Epidermal melanocyte (primary cell): Measurements from ENCODE around the gene PTK7.

Experiments used
- DNase-seq: peaks from one replicate; pipeline ENCODE4 v3.0.0; 2011; ENCODE audit warnings: low spot score; ENCODE audit not compliant: insufficient read length

Gene PTK7

DNA sequence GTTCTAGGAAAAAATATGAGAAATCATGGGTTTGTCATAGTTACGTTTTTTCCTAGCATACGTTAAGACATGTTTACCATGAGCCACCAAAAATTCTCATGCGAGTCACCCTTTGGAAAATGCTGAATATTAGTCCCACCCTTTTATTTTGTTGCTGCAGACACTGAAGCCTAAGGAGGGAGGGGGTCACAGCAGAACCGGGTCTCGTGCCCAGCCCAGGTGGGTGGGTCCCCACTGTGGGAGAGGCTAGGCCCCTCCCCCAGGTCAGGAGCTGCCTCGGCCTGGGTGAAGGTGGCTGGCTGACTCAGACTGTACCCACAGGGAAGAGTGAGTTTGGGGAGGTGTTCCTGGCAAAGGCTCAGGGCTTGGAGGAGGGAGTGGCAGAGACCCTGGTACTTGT, 68.8 kb downstream of the PTK7 start:
- DNase-seq, result no peak

GRCh38 chr6:43146261-43146660, 70.1 kb downstream of the PTK7 start:
- no peak for DNase-seq

DNA sequence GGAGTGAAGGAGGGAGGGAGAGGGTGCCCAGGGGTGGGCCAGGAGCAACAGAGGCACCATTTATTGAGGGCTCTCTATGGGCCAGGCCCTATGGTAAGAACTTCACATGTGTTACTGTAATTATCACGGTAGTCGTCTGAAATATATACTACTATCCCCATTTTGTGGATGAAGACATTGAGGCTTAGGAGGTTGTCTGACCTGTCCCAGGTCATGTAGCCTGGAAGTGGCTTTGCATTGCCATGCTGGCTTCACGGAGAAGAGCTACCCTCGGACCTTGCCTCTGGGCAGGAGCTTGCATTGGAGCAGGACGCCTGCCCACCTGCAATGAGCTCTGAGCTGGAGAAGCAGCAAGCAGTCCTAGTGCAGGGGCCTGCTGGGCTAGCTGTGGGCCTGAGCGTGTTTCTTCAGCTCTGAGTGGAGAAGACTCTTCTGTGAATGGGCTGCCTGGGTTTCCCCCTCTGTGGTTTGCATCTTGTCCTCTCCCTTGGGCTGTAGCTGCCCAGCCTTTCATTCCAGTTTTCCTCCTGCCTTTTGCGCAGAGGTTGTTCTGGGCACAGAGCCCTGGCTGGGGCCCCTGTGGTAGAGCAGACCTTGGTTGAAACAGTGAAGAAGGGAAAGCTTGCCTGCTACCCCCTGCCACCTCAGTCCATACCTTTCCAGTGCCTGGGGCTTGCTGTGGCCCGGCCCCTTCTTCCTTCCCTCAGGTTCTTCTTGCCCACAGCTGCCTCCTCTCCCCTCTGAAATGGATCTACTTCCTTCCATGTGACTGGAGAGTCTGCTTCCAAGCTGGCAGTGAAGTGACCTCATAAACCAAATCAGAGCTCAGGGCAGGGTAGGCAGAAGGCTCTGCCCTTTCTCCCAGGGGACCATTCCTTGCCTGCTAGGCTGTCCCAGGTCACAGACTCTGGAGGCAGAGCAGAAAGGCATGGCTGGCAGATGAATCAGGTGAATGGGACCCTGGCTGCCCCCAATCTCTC, 70.9 kb downstream of the PTK7 start:
- DNase-seq, result no peak

- no peak for DNase-seq
Observed at GRCh38 chr6:43147691-43148477, 71.8 kb downstream of the PTK7 start.

DNA sequence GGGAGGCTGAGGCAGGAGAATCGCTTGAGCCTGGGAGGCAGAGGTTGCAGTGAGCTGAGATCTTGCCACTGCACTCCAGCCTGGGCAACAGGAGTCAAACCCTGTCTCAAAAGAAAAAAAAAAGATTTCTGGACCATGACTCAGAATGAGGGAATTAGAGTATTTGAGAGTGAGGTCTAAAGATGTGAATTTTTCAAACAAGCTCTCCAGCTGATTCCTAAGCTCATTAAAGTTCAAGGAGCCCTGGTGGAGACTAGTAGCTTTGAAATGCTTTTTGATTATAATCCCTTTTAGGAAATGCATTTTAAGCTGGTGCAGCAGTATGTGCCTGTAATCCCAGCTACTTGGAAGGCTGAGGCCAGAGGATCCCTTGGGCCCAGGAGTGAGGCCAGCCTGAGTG, 73.2 kb downstream of the PTK7 start:
- DNase-seq, result no peak

GRCh38 chr6:43150051-43150751, 74.1 kb downstream of the PTK7 start:
- DNase-seq, result peak; percentile 33

DNA sequence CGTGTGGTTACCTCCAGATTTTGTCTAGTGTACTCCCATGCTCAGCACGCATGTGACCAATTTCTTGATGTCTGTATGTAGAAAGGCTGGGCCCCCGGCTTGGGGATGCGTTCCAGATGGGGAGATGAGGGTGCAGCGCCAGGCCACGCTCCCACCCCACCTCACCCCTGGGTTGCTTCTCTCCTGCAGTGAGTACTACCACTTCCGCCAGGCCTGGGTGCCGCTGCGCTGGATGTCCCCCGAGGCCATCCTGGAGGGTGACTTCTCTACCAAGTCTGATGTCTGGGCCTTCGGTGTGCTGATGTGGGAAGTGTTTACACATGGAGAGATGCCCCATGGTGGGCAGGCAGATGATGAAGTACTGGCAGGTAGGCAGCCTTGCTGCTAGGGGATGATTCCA, 83.5 kb downstream of the PTK7 start:
- peak; percentile 9 for DNase-seq

GRCh38 chr6:43163899-43164298, 87.8 kb downstream of the PTK7 start:
- DNase-seq, result no peak

DNA sequence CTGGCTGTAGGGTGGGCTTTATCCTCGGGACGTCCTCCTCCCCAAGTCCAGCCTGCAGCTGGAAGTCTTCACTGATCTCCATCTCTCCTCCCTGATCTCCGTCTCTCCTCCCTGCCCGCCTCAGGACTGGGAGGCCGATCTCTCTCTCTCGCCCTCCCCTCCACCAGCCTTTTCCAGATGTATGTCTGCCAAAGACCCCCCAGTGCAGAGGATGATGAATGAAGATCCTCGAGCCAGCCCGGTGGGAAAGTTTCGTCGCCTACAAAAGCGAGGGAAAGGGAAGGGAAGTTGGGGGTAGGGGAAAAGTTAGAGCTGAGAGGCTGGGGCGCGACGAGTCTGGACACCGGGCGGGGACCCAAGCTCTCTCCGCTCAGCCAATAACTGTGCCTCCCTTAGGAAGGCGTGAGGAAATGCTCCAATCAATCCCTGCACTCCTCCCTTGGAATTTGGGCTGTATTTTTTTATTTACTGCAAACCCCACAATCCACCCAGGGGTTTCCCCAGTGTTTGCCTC, 94.4 kb downstream of the PTK7 start:
- DNase-seq, result peak; percentile 89

- peak; percentile 89 for DNase-seq
Observed at GRCh38 chr6:43170931-43171706, 95.0 kb downstream of the PTK7 start, which contains the start of gene SRF. SRF (plus strand) TSS chr6:43171269; CDS start chr6:43171657, 388 bp downstream.

DNA sequence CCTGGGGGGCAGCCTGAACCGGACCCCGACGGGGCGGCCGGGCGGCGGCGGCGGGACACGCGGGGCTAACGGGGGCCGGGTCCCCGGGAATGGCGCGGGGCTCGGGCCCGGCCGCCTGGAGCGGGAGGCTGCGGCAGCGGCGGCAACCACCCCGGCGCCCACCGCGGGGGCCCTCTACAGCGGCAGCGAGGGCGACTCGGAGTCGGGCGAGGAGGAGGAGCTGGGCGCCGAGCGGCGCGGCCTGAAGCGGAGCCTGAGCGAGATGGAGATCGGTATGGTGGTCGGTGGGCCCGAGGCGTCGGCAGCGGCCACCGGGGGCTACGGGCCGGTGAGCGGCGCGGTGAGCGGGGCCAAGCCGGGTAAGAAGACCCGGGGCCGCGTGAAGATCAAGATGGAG, 95.6 kb downstream of the PTK7 start:
- no peak for DNase-seq

DNA sequence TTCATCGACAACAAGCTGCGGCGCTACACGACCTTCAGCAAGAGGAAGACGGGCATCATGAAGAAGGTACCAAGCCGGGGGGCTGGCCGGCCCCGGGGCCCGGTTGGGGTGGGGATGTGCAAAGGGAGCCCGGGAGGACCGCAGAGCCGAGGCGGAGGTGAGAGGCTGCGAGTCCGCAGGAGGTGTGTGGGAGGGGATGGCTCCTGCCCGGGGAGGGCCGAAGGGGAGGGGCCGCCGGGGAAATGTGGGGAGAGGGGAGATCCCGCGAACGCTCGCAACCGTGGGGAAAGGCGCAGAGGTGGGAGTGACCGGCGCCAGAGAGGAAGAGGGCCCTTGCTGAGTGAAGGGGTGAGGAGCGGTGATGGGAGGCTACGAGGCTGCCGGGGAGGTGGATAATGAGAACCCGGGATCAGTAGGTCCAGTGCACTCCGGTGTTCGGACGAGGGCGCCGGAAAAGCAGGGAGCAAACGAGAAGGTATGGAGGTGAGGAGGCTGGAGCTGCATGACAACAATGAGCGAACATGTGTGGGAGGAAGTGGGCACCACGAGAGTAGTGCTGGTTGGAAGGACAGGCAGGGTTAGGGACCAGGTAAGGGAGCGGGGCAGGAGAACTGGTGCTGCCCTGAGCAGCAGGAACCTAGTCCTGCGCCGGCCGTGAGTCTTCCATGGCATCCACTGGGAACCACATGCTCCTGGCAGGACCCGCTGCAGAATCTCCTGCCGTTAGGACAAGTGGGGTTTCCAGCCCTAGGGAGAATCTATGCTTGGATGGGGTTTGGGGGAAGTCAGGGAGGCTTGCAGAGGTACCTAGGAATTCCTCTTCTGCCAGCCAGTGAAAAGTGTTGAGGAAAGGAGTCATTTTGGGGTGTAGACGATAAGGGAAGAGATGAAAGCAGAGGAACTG, 96.2 kb downstream of the PTK7 start:
- DNase-seq, result no peak

- DNase-seq, result no peak
Observed at GRCh38 chr6:43173591-43174262, 97.6 kb downstream of the PTK7 start.

GRCh38 chr6:43174263-43175112, 98.4 kb downstream of the PTK7 start:
- peak; percentile 99 for DNase-seq

DNA sequence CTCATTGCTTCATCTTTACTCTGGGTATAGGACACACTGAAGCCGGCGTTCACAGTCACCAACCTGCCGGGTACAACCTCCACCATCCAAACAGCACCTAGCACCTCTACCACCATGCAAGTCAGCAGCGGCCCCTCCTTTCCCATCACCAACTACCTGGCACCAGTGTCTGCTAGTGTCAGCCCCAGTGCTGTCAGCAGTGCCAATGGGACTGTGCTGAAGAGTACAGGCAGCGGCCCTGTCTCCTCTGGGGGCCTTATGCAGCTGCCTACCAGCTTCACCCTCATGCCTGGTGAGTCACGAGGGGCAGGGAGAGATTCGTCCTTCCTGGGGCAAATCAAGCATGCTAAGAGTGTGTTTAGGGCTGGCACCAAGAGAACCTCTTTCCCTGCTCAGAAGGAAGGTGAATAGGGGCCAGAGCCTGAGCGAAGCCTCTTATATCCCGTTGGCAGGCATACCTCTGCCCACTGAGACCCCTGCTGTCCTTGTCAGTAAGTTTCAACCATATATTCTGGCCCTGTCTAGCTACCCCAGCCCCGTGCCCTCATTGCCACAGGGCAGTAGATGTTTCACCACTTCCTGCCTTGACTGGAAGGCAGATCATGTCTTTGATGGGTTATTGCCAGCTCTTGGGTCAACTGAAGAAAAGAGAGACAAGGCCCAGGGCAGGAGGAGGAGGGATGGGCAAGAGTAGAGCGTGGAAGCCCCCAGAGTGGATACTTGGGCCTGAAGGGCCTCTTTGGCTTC, 99.7 kb downstream of the PTK7 start:
- no peak for DNase-seq

DNA sequence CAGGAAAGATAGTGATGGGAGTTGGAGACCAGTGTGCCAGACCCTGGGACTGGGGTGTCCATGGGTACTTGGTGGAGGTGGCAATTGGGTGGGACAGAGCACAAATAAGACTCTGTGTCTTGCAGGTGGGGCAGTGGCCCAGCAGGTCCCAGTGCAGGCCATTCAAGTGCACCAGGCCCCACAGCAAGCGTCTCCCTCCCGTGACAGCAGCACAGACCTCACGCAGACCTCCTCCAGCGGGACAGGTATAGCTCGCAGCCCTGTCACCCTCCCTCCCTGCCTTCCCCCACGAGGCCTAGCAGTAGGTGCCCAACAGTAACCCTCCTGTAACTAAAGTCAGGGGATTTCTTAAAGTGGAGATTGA, 100.3 kb downstream of the PTK7 start:
- DNase-seq, result no peak

DNA sequence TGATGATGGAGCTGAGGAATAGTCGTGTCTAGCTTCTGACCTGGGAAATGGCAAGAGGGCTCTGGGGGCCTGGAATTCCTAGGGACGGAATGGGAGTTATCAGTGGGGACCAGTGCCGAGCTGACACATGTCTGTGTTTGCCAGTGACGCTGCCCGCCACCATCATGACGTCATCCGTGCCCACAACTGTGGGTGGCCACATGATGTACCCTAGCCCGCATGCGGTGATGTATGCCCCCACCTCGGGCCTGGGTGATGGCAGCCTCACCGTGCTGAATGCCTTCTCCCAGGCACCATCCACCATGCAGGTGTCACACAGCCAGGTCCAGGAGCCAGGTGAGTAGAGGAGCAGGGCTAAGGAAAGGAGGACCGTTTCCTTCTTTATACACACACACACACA, 102.0 kb downstream of the PTK7 start:
- no peak for DNase-seq
